Hippocampal formation (tissue), 2 donors: ENCODE data around the gene ZNF888.
"Not testable (repeated sequence)": the region's sequence is repeated elsewhere in the genome, so short reads cannot be mapped to it uniquely, and the experiment has no call there.

Experiments
- DNase-seq, 2 donors: peaks; one replicate each; lab custom pipeline; 2025; lab: John Stamatoyannopoulos, UW

The ZNF888 gene

DNA sequence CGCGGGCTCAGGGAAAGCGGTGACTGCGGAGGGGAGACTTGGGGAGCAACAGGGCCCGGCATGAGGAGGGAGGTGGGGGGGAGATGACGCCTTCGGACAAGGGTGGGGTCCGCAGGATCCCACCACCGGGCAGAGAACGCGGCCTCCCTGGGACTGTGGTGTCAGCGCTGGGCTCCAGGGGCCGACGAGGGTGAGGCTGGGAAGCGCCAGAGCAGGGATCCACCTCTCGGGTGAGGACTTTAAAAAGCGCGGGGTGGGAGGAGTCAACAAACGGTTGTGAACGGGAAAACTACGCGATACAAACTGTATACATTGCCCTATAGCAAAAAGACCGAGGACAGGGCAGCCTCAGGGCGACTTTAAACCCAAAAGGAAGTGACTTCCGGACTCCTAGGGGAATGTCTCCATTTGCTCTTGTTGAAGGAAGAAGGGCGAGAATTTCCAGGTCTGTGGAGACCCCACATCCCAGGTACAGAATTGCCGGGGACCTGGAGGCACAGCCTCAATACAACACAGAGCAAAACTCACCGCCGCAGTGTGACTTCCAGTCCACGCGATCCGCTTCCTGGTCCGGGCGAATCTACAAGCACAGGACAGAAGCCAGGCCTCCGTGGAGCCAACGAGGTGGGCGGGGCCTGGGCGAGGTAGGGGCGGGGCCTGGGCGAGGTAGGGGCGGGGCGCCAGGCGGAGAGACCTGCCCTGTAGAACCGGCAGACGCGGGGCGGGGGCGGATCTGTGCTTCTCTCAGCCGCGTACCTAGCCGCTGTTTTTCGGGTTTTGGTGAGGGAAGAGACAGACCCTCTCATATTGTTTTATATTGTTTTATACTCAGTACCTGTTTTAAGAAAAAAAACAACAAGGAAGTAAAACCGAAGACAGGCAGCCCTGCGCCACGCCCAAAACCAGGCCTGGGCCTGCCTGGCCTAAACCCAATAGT lies at the start of gene ZNF888:
ZNF888 (minus strand) TSS at position 588 of the 937 bp plus-strand sequence. CDS start 5,555 bp downstream, outside the sequence.
- peak; percentile 11 to 60 for DNase-seq

GRCh38 chr19:52967772-52968171 lies 44.5 kb upstream of the ZNF888 start:
- no peak for DNase-seq

DNA sequence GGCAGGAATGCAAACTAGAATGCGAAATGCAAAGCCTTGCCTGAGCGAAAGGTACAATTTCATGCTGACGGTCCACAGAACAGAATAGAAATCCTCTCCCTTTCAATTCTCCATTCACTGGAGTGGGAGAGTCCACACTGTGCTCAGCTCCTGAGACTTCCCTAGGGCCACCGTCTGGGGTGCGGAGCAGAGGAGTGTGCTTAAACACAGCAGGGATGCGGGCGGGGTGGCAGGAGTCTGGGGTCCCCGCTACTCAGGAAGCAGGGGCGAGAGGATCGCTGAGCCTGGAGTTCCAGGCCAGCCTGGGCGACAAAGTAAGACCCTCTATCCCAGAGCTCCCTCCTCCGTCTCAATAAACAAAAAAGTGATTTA lies 40.0 kb upstream of the ZNF888 start:
- DNase-seq, result no peak

DNA sequence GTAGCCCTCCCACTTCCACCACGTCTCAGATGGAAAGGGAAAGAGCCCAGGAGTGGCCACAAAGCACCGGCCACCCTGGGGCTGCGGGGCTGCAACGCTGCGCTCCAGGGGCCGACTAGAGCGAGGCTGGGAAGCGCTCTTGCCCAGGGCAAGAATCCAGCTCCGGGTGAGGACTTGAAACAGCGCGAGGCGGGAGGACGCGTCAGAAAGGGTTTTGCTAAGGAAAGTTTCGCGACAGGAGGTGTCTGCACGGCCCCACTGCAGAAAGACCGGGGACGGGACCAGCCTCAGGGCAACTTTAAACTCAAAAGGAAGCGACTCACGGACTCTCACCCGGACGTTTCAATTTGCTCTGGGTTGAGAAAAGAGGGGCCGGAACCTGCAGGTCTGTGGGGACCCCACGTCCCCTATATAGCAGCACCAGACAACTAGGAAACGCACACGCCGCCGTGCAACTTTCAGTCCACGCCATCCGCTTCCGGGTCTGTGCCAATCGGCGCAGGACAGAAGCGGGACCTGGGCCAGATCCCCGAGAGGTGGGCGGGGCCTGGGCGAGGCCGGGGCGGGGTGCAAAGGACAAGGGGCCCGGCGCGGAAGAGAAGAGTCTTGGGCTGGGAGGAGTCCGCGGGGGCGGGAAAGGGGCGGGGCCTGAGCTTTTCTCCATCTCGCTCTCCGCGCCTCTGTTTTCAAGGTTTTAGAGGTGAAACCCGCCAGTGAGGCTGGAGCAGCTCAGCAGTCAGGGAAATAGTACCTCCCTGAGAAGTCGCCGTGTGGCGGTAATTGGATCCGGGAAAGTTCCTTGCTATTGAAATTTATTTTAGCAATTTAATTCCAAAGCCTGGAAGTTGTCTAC lies 39.4 kb upstream of the ZNF888 start, which contains the start of gene ZNF816:
ZNF816 (minus strand) TSS at position 488 of the 853 bp plus-strand sequence. CDS start 6,792 bp downstream, outside the sequence.
- DNase-seq, result peak; percentile 74 to 91

GRCh38 chr19:52961981-52962380 lies 38.8 kb upstream of the ZNF888 start:
- no peak for DNase-seq

DNA sequence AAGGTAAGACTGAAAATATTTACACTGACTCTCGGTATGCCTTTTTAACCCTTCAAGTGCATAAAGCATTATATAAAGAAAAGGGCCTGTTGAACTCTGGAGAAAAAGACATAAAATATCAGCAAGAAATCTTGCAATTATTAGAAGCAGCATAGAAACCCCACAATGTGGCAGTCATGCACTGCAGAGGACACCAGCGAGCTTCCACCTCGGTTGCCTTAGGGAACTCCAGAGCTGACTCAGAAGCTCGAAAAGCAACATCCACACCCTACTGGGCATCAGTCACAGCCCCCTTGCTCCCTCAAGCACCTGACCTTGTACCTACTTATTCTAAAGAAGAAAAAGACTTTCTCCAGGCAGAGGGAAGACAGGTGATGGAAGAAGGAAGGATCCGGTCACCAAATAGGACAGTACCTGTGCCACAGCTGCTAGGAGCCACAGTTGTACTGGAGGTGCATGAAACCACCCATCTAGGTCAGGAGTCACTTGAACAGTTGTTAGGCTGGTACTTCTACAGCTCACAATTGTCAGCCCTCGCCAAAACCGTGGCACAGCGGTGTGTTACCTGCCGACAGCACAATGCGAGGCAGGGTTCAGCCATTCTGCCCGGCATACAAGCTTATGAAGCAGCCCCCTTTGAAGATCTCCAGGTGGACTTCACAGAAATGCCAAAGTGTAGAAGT lies 36.5 kb upstream of the ZNF888 start:
- no peak for DNase-seq

GRCh38 chr19:52957591-52957990 lies 34.4 kb upstream of the ZNF888 start:
- no peak for DNase-seq

DNA sequence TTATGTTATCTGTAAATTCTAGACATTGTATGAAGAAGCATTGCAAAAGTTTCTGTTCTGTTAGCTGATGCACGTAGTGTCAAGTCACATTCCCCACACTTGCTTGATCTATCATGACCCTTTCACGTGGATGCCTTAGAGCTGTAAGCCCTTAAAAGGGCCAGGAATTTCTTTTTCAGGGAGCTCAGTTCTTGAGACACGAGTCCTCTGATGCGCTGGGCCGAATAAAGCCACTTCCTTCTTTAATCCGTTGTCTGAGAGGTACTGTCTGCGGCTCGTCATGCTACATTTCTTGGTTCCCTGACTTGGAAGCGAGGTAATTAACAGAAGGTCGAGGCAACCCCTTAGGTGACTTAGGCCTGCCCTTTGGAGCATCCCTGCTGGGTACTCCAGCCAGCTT lies 33.7 kb upstream of the ZNF888 start:
- no peak for DNase-seq

- no peak for DNase-seq
Observed at GRCh38 chr19:52949422-52949821, 26.2 kb upstream of the ZNF888 start.

- no peak for DNase-seq
Observed at GRCh38 chr19:52948025-52948770, 25.0 kb upstream of the ZNF888 start.

GRCh38 chr19:52946322-52947310 lies 23.4 kb upstream of the ZNF888 start:
- DNase-seq, result no peak

- DNase-seq, result no peak
Observed at GRCh38 chr19:52945652-52946321, 22.6 kb upstream of the ZNF888 start.

- not testable (repeated sequence) for DNase-seq
Observed at GRCh38 chr19:52944703-52945493, 21.7 kb upstream of the ZNF888 start.

- DNase-seq, result no peak
Observed at GRCh38 chr19:52943884-52944643, 20.8 kb upstream of the ZNF888 start.

- no peak for DNase-seq
Observed at GRCh38 chr19:52943134-52943883, 20.1 kb upstream of the ZNF888 start.

DNA sequence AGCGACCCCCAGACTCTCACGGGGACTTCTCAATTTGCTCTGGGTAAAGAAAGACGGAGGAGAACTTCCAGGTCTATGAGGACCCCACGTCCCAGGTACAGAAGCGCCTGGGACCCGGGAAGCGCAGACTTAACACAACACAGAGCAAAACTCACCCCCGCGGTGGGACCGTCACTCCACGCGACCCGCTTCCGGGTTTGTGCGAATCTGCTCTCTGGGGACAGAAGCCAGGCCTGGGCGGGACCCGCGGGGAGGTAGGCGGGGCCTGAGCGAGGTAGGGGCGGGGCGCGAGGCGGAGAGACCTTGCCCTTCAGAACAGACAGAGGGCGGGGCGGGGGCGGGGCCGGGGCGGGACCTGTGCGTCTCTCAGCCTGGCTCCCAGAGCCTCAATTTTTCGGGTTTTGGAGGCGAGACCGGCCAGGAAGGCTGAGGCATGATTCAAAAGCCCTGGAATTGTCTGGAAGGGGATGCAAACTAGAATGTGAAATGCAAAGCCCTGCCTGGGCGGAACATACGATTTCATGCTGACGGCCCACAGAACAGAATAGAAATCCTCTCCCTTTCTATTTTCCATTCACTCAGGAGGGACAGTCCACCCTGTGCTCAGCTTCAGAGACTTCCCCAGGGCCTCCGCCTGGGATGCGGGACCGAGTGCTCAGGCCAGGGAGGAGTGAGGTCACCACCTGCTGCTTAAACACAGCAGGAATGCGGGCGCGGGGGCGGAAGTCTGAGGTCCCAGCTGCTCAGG lies 19.3 kb upstream of the ZNF888 start:
- DNase-seq, result peak; percentile 18 to 85
